Cardiac muscle cell (in vitro differentiated cells and primary cell): ENCODE results near the gene AQP7. TPM values are rescaled to one million over a fixed set of nuclear protein-coding genes. Genes with fewer than 3 reads are reported as not detected.
"Not testable (repeated sequence)": the region's sequence is repeated elsewhere in the genome, so short reads cannot be mapped to it uniquely, and the experiment has no call there.

Experiments used
- DNase-seq, 2 donors: peaks; one replicate each; pipeline versions ENCODE4 v3.0.0 to v3.0.0-alpha.2; 2010 to 2017; ENCODE audit warnings: low read depth in 1 of 2, low spot score in 1 of 2
- H3K27ac ChIP-seq: fragments of 200-600 bp; sonication (generic); 2 replicates; pipeline ENCODE4 v1.5.1; 2016
- H3K27me3 ChIP-seq: fragments of 200-600 bp; sonication (generic); 2 replicates; pipeline ENCODE4 v1.6.0; 2016; ENCODE audit warnings: control low read depth
- H3K36me3 ChIP-seq: fragments of 200-600 bp; sonication (generic); 2 replicates; pipeline ENCODE4 v1.5.1; 2016; ENCODE audit warnings: control low read depth
- H3K4me1 ChIP-seq: fragments of 200-600 bp; sonication (generic); 2 replicates; pipeline ENCODE4 v1.8.1; 2017; ENCODE audit warnings: low read depth, mild to moderate bottlenecking, mixed run types
- H3K4me3 ChIP-seq: fragments of 200-600 bp; sonication (generic); 2 replicates; pipeline ENCODE4 v1.5.1; 2016; ENCODE audit warnings: mild to moderate bottlenecking
- H3K9me3 ChIP-seq: fragments of 200-600 bp; sonication (generic); 2 replicates; pipeline ENCODE4 v1.5.1; 2017; ENCODE audit warnings: low read depth, mild to moderate bottlenecking, control low read depth
- CTCF ChIP-seq: IDR thresholded peaks from 2 replicates; pipeline ENCODE4 v1.5.1; 2012; ENCODE audit warnings: low read depth, mild to moderate bottlenecking, low read length
- polyA plus RNA-seq: library from polyadenylated mRNA; unstranded; fragments of >200 nt; fragmentation: Nextera tagmentation; extraction: Ambion mirVana; gene quantifications from 2 replicates; pipeline ENCODE4 v1.2.1, GENCODE V29; 2016
- total RNA-seq: library from RNA; depleted of rRNA; stranded (reverse); fragments of >200 nt; gene quantifications from 2 replicates; pipeline ENCODE4 v1.2.3, GENCODE V29; 2016

AQP7 gene
- total and polyA plus RNA-seq, 2 experiments from 2014 or later = 4.2 to 5.5 TPM

DNA sequence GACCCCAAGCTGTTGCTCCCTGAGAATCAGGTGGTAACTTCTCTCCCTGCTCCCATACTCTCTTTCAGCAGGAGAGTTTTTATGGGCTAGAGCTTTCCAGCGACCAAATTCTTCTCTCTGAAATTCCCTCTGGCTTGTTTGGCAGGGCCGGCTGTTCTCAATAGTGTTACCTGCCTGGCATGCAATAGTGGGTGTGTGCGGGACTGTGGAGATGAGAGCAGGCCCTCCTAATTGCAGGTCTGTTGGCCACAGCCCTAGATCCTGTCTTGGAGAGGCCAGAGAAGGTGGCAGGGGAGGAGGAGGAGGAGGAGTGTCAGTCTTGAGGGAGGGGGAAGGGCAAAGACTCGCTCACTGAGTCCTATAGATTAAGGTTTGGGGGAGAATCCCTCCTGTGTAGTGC is 29.5 kb downstream of the AQP7 start:
- H3K36me3 ChIP-seq = peaks cover 23% of the 10 kb centered on the region
- no peak for TF ChIP-seq CTCF
- H3K27me3 ChIP-seq = no peaks in the 10 kb centered on the region
- DNase-seq = no peak
- H3K9me3 ChIP-seq = no peaks in the 10 kb centered on the region
- H3K27ac ChIP-seq = peak overlapping the region; percentile 10
- peaks cover 3% of the 10 kb centered on the region for H3K4me1 ChIP-seq
- no peak overlapping the region for H3K4me3 ChIP-seq

DNA sequence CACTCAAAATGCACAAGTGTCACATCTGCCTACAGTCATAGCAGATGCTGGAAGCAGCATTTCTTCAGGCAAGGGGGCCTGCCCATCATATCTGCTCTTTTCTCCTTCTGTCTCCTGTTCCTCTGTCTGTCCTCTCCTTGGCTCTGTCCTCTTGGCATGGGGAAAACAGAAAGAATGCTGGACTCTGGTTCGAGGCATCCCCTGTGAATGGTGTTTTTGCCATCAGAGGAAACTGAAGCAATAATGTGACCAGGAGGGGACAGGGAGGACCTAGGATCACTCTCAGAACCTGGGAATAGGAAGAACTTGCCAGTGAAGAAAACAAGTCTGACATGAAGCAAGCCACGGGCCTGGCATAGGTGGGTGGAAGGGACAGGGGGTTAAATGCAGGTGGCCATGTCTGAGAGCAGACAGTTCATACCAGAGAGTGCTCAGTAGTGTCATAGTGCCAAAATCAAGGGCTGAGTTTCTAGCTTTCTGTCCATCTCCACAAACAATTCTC is 35.3 kb downstream of the AQP7 start:
- TF ChIP-seq CTCF = no peak
- no peak for DNase-seq
- H3K27me3 ChIP-seq = no peaks in the 10 kb centered on the region
- H3K36me3 ChIP-seq = peaks cover 35% of the 10 kb centered on the region
- no peak overlapping the region for H3K27ac ChIP-seq
- no peaks in the 10 kb centered on the region for H3K9me3 ChIP-seq
- H3K4me1 ChIP-seq = no peaks in the 10 kb centered on the region
- H3K4me3 ChIP-seq = no peak overlapping the region

- not testable (repeated sequence) for H3K27me3 ChIP-seq, H3K9me3 ChIP-seq, H3K27ac ChIP-seq, H3K4me3 ChIP-seq, H3K4me1 ChIP-seq, DNase-seq
- peaks cover 21% of the 10 kb centered on the region for H3K36me3 ChIP-seq
Observed at GRCh38 chr9:33364814-33365213, 37.6 kb downstream of the AQP7 start.

DNA sequence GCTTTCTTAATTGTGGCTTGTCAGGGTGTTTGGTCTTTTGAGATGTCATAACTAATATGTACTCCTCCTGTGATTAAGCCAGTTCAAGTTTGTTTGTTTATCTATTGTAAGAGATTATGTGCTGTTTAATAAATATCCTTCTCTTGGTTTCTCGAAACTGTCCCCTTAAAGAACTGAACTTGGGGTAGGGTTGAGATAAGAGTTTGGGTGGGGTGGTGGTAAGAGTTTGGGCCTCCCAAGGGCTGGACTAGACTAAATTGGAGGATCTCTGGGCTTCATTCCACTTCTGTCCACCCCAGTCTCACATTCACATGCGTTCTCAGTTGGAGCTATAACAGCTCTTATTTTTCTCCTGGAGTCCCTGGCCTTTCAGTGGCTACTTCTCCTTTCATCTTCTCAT is 38.2 kb downstream of the AQP7 start:
- Histone ChIP-seq H3K4me1 (no peaks in the 10 kb centered on the region), H3K27me3 (no peaks in the 10 kb centered on the region), H3K27ac (no peak overlapping the region), H3K9me3 (no peaks in the 10 kb centered on the region), H3K36me3 (peaks cover 15% of the 10 kb centered on the region), H3K4me3 (no peak overlapping the region)
- DNase-seq = no peak
- TF ChIP-seq CTCF = no peak

GRCh38 chr9:33358641-33359040 is 43.7 kb downstream of the AQP7 start:
- not testable (repeated sequence) for H3K4me1 ChIP-seq, H3K9me3 ChIP-seq, H3K4me3 ChIP-seq, H3K36me3 ChIP-seq, H3K27me3 ChIP-seq, DNase-seq, H3K27ac ChIP-seq

- no peaks in the 10 kb centered on the region for H3K27me3 ChIP-seq
Observed at GRCh38 chr9:33355933-33356332, 46.4 kb downstream of the AQP7 start.

More at GRCh38 chr9:33355933-33356332, 46.4 kb downstream of the AQP7 start:
- no peak overlapping the region for H3K4me3 ChIP-seq
- DNase-seq = no peak
- H3K4me1 ChIP-seq = no peaks in the 10 kb centered on the region
- no peak overlapping the region for H3K27ac ChIP-seq
- H3K36me3 ChIP-seq = peaks cover 7% of the 10 kb centered on the region
- H3K9me3 ChIP-seq = no peaks in the 10 kb centered on the region
- no peak for TF ChIP-seq CTCF
